GM23338 (cell line): Measurements from ENCODE around the gene ALB. TPM values are rescaled to one million over a fixed set of nuclear protein-coding genes. Genes with fewer than 3 reads are reported as not detected.

Experiments used
- ATAC-seq: fragments of 200-7000 bp; cut with Tn5 transposase; 3 replicates; pipeline ENCODE4 v1.9.1; 2020
- DNase-seq: peaks from one replicate; pipeline ENCODE4 v3.0.0-alpha.2; 2015; ENCODE audit warnings: low spot score
- H2AFZ ChIP-seq: fragments of 200-600 bp; sonication (generic); 2 replicates; pipeline ENCODE4 v1.8.0; 2016; ENCODE audit warnings: antibody characterized with exemption, mild to moderate bottlenecking, moderate library complexity
- H3F3A ChIP-seq: fragments of 200-600 bp; sonication (generic); replicated peaks from 2 replicates; pipeline ENCODE4 v1.8.0; 2017; ENCODE audit warnings: antibody characterized with exemption, mixed run types, low read depth
- H3K27ac ChIP-seq: fragments of 200-600 bp; sonication (generic); 2 replicates; pipeline ENCODE4 v1.6.1; 2016; ENCODE audit warnings: low read depth
- H3K27me3 ChIP-seq: fragments of 200-600 bp; sonication (generic); 2 replicates; pipeline ENCODE4 v1.8.0; 2016; ENCODE audit warnings: mild to moderate bottlenecking, mixed run types, moderate library complexity; ENCODE audit not compliant: insufficient read depth
- H3K36me3 ChIP-seq: fragments of 200-600 bp; sonication (generic); 2 replicates; pipeline ENCODE4 v1.8.0; 2016; ENCODE audit warnings: mild to moderate bottlenecking; ENCODE audit not compliant: insufficient read depth
- H3K4me1 ChIP-seq: fragments of 200-600 bp; sonication (generic); 2 replicates; pipeline ENCODE4 v1.8.0; 2016; ENCODE audit warnings: mild to moderate bottlenecking, moderate library complexity; ENCODE audit not compliant: insufficient read depth
- H3K4me2 ChIP-seq: fragments of 200-600 bp; sonication (generic); 2 replicates; pipeline ENCODE4 v1.7.1; 2017; ENCODE audit warnings: mixed run types
- H3K4me3 ChIP-seq: fragments of 200-600 bp; sonication (generic); 2 replicates; pipeline ENCODE4 v1.6.1; 2016; ENCODE audit warnings: mixed run types
- H3K79me2 ChIP-seq: fragments of 200-600 bp; sonication (generic); replicated peaks from 2 replicates; pipeline ENCODE4 v1.8.0; 2017; ENCODE audit warnings: mild to moderate bottlenecking; ENCODE audit not compliant: insufficient read depth
- H3K9me2 ChIP-seq: fragments of 200-600 bp; sonication (generic); 2 replicates; pipeline ENCODE4 v1.8.0; 2017; ENCODE audit not compliant: insufficient read depth
- H4K20me1 ChIP-seq: fragments of 200-600 bp; sonication (generic); replicated peaks from 2 replicates; pipeline ENCODE4 v1.8.0; 2017; ENCODE audit warnings: mild to moderate bottlenecking; ENCODE audit not compliant: insufficient read depth
- H3K27ac Mint-ChIP-seq: 2 replicates; pipeline ENCODE4 v1.8.0; 2020; ENCODE audit warnings: inconsistent platforms, mild to moderate bottlenecking, moderate library complexity, mixed read lengths
- H3K27me3 Mint-ChIP-seq: 3 replicates; pipeline ENCODE4 v1.8.0; 2022; ENCODE audit warnings: low read depth, mild to moderate bottlenecking, moderate library complexity, mixed read lengths, inconsistent platforms; ENCODE audit not compliant: insufficient read depth, poor library complexity
- H3K36me3 Mint-ChIP-seq: 3 replicates; pipeline ENCODE4 v1.8.0; 2021; ENCODE audit warnings: low read depth, mild to moderate bottlenecking, inconsistent platforms, moderate library complexity, mixed read lengths
- H3K4me1 Mint-ChIP-seq: 3 replicates; pipeline ENCODE4 v1.8.0; 2020; ENCODE audit warnings: mild to moderate bottlenecking, inconsistent platforms, mixed read lengths
- H3K4me3 Mint-ChIP-seq: 3 replicates; pipeline ENCODE4 v1.8.0; 2021; ENCODE audit warnings: moderate library complexity, mild to moderate bottlenecking, inconsistent platforms, mixed read lengths
- H3K9me3 Mint-ChIP-seq: 3 replicates; pipeline ENCODE4 v1.8.0; 2020; ENCODE audit warnings: moderate library complexity, mild to moderate bottlenecking, inconsistent platforms, mixed read lengths
- CREB1 ChIP-seq: fragments of 250-450 bp; sonication (Bioruptor Pico); IDR thresholded peaks from 2 replicates; pipeline ENCODE4 v1.5.0; 2020; ENCODE audit warnings: low read depth, mild to moderate bottlenecking, moderate library complexity
- CTCF ChIP-seq, 2 experiments: fragments of 200-600 bp in 1 of 2; sonication (generic) in 1 of 2; conservative IDR thresholded peaks; 2 replicates each; pipeline versions ENCODE4 v1.5.1 to v1.6.1; 2016 to 2017; ENCODE audit warnings: antibody characterized with exemption in 2 of 2, low read depth in 2 of 2, mild to moderate bottlenecking in 2 of 2, moderate library complexity in 1 of 2
- EZH2 ChIP-seq: fragments of 200-600 bp; sonication (generic); IDR thresholded peaks from one replicate; pipeline ENCODE4 v1.8.0; 2017; ENCODE audit warnings: antibody characterized with exemption, mild to moderate bottlenecking, low read depth; ENCODE audit not compliant: unreplicated experiment
- EZH2phosphoT487 ChIP-seq: fragments of 200-600 bp; sonication (generic); IDR thresholded peaks from one replicate; pipeline ENCODE4 v1.8.1; 2018; ENCODE audit warnings: antibody characterized with exemption; ENCODE audit not compliant: unreplicated experiment
- JUNB ChIP-seq: IDR thresholded peaks from one replicate; pipeline ENCODE4 v1.6.1; 2016; ENCODE audit warnings: antibody characterized with exemption; ENCODE audit not compliant: unreplicated experiment
- NANOG ChIP-seq: IDR thresholded peaks from 2 replicates; pipeline ENCODE4 v1.6.1; 2016; ENCODE audit warnings: antibody characterized with exemption, borderline replicate concordance
- POLR2AphosphoS5 ChIP-seq: IDR thresholded peaks from 2 replicates; pipeline ENCODE4 v1.6.1; 2016; ENCODE audit warnings: antibody characterized with exemption, low read depth
- REST ChIP-seq: IDR thresholded peaks from one replicate; pipeline ENCODE4 v1.6.1; 2018; ENCODE audit warnings: antibody characterized with exemption; ENCODE audit not compliant: unreplicated experiment
- STAT1 ChIP-seq: IDR thresholded peaks from one replicate; pipeline ENCODE4 v1.6.1; 2016; ENCODE audit warnings: antibody characterized with exemption; ENCODE audit not compliant: unreplicated experiment
- ZNF114 ChIP-seq: fragments of 250-450 bp; sonication (Bioruptor Pico); IDR thresholded peaks from 2 replicates; pipeline ENCODE4 v1.5.0; 2020; ENCODE audit warnings: mild to moderate bottlenecking, moderate library complexity
- ZNF331 ChIP-seq: fragments of 250-450 bp; sonication (Bioruptor Pico); IDR thresholded peaks from 2 replicates; pipeline ENCODE4 v1.5.0; 2020; ENCODE audit warnings: low read depth, mild to moderate bottlenecking, moderate library complexity
- polyA plus RNA-seq: library from polyadenylated mRNA; unstranded; fragments of >200 nt; fragmentation: Nextera tagmentation; extraction: Ambion mirVana; gene quantifications from 2 replicates; pipeline ENCODE4 v1.2.1, GENCODE V29; 2016
- total RNA-seq: library from RNA; depleted of rRNA; stranded (reverse); fragments of >200 nt; shearing (Covaris generic); gene quantifications from 2 replicates; pipeline ENCODE4 v1.2.3, GENCODE V29; 2014
- TF ChIP-seq, protein P1 (sequence below): IDR thresholded peaks from 2 replicates; pipeline ENCODE4 v1.6.1; 2016; ENCODE audit warnings: antibody characterized with exemption
- TF ChIP-seq, protein P2 (sequence below): fragments of 250-450 bp; sonication (Bioruptor Pico); IDR thresholded peaks from 2 replicates; pipeline ENCODE4 v1.5.0; 2020; ENCODE audit warnings: mild to moderate bottlenecking, moderate library complexity

ALB gene
- total and polyA plus RNA-seq, 2 experiments from 2014 or later = not detected

DNA sequence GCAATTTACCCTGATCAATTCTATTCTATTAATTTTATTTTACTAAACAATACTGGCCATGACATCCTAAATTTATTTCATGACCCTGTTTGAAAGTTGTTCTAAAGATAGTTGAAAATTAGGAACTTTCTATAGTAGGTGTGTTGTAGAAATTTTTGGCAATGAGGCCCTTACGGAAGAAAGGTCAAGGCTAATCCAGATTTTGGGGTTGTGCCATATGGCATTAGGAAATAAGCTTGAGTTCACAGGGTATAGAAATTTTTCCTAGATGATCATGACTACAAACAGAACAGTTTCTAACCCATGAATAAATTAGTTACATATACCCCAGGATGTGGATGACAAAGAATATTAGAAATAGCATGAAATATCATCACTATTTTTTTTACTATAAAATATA, 7.8 kb upstream of the ALB start:
- Mint-ChIP-seq H3K9me3 (no peaks in the 10 kb centered on the region), H3K4me3 (no peak overlapping the region), H3K4me1 (peaks cover 3% of the 10 kb centered on the region; the same call in 2 of the 3 replicates), H3K36me3 (no peaks in the 10 kb centered on the region), H3K27me3 (no peaks in the 10 kb centered on the region), H3K27ac (no peak overlapping the region)
- Histone ChIP-seq H3F3A (no peaks in the 10 kb centered on the region), H3K4me2 (no peak overlapping the region), H3K27me3 (no peaks in the 10 kb centered on the region), H3K9me2 (no peaks in the 10 kb centered on the region), H3K27ac (no peak overlapping the region), H3K36me3 (no peaks in the 10 kb centered on the region), H2AFZ (no peak overlapping the region), H3K4me1 (0 out of 2 replicates have a peak, but pooled peaks cover 2% of the 10 kb centered on the region), H3K4me3 (no peak overlapping the region), H3K79me2 (no peaks in the 10 kb centered on the region), H4K20me1 (no peaks in the 10 kb centered on the region)
- no peak for DNase-seq
- no peak for ATAC-seq
- TF ChIP-seq, protein P1, sequence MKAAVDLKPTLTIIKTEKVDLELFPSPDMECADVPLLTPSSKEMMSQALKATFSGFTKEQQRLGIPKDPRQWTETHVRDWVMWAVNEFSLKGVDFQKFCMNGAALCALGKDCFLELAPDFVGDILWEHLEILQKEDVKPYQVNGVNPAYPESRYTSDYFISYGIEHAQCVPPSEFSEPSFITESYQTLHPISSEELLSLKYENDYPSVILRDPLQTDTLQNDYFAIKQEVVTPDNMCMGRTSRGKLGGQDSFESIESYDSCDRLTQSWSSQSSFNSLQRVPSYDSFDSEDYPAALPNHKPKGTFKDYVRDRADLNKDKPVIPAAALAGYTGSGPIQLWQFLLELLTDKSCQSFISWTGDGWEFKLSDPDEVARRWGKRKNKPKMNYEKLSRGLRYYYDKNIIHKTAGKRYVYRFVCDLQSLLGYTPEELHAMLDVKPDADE = no peak
- TF ChIP-seq ZNF114 (no peak), EZH2phosphoT487 (no peak), EZH2 (no peak), CTCF (conservative IDR thresholded peaks at IDR 0.05; ENCODE audit: low read depth in 2 of 2) (no peak), NANOG (no peak), ZNF331 (CRISPR knock-in tag) (no peak), JUNB (no peak), STAT1 (no peak), CREB1 (no peak), POLR2AphosphoS5 (no peak), REST (no peak)
- TF ChIP-seq, protein P2, sequence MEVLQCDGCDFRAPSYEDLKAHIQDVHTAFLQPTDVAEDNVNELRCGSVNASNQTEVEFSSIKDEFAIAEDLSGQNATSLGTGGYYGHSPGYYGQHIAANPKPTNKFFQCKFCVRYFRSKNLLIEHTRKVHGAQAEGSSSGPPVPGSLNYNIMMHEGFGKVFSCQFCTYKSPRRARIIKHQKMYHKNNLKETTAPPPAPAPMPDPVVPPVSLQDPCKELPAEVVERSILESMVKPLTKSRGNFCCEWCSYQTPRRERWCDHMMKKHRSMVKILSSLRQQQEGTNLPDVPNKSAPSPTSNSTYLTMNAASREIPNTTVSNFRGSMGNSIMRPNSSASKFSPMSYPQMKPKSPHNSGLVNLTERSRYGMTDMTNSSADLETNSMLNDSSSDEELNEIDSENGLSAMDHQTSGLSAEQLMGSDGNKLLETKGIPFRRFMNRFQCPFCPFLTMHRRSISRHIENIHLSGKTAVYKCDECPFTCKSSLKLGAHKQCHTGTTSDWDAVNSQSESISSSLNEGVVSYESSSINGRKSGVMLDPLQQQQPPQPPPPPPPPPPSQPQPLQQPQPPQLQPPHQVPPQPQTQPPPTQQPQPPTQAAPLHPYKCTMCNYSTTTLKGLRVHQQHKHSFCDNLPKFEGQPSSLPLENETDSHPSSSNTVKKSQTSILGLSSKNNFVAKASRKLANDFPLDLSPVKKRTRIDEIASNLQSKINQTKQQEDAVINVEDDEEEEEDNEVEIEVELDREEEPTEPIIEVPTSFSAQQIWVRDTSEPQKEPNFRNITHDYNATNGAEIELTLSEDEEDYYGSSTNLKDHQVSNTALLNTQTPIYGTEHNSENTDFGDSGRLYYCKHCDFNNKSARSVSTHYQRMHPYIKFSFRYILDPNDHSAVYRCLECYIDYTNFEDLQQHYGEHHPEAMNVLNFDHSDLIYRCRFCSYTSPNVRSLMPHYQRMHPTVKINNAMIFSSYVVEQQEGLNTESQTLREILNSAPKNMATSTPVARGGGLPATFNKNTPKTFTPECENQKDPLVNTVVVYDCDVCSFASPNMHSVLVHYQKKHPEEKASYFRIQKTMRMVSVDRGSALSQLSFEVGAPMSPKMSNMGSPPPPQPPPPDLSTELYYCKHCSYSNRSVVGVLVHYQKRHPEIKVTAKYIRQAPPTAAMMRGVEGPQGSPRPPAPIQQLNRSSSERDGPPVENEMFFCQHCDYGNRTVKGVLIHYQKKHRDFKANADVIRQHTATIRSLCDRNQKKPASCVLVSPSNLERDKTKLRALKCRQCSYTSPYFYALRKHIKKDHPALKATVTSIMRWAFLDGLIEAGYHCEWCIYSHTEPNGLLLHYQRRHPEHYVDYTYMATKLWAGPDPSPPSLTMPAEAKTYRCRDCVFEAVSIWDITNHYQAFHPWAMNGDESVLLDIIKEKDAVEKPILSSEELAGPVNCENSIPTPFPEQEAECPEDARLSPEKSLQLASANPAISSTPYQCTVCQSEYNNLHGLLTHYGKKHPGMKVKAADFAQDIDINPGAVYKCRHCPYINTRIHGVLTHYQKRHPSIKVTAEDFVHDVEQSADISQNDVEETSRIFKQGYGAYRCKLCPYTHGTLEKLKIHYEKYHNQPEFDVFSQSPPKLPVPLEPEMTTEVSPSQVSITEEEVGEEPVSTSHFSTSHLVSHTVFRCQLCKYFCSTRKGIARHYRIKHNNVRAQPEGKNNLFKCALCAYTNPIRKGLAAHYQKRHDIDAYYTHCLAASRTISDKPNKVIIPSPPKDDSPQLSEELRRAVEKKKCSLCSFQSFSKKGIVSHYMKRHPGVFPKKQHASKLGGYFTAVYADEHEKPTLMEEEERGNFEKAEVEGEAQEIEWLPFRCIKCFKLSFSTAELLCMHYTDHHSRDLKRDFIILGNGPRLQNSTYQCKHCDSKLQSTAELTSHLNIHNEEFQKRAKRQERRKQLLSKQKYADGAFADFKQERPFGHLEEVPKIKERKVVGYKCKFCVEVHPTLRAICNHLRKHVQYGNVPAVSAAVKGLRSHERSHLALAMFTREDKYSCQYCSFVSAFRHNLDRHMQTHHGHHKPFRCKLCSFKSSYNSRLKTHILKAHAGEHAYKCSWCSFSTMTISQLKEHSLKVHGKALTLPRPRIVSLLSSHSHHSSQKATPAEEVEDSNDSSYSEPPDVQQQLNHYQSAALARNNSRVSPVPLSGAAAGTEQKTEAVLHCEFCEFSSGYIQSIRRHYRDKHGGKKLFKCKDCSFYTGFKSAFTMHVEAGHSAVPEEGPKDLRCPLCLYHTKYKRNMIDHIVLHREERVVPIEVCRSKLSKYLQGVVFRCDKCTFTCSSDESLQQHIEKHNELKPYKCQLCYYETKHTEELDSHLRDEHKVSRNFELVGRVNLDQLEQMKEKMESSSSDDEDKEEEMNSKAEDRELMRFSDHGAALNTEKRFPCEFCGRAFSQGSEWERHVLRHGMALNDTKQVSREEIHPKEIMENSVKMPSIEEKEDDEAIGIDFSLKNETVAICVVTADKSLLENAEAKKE = no peak
